ENCODE data around the gene GAGE12E.
"Not testable (repeated sequence)": the region's sequence is repeated elsewhere in the genome, so short reads cannot be mapped to it uniquely, and the experiment has no call there.

Gene GAGE12E

GRCh38 chrX:49550989-49551388 lies at the start of gene GAGE12E:
Gene GAGE12E (plus strand): TSS chrX:49551289. CDS start chrX:49552444, 1,155 bp downstream.
- not testable (repeated sequence) for DNase-seq

GRCh38 chrX:49531877-49532276 lies 19.2 kb upstream of the GAGE12E start, which contains the start of gene GAGE12C:
Gene GAGE12C (plus strand): TSS chrX:49532177. CDS start chrX:49533332, 1,155 bp downstream.
- DNase-seq = not testable (repeated sequence)

DNA sequence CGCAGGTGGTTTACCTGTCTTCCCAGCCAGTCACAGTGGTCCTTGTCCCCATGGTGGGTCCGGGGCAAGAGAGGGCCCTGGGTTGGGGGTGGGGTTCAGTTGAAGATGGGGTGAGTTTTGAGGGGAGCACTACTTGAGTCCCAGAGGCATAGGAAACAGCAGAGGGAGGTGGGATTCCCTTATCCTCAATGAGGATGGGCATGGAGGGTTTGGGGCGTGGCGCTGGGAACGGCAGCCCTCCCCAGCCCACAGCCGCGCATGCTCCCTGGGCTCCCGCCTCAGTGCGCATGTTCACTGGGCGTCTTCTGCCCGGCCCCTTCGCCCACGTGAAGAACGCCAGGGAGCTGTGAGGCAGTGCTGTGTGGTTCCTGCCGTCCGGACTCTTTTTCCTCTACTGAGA lies 9.7 kb upstream of the GAGE12E start, which contains the start of gene GAGE12D:
TSS of gene GAGE12D (plus strand) at position 301 of the 400 bp plus-strand sequence. CDS start 1,155 bp downstream, outside the sequence.
- DNase-seq = not testable (repeated sequence)

DNA sequence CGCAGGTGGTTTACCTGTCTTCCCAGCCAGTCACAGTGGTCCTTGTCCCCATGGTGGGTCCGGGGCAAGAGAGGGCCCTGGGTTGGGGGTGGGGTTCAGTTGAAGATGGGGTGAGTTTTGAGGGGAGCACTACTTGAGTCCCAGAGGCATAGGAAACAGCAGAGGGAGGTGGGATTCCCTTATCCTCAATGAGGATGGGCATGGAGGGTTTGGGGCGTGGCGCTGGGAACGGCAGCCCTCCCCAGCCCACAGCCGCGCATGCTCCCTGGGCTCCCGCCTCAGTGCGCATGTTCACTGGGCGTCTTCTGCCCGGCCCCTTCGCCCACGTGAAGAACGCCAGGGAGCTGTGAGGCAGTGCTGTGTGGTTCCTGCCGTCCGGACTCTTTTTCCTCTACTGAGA lies 9.5 kb downstream of the GAGE12E start, which contains the start of gene GAGE12F:
TSS of gene GAGE12F (plus strand) at position 301 of the 400 bp plus-strand sequence. CDS start 1,155 bp downstream, outside the sequence.
- DNase-seq = not testable (repeated sequence)

GRCh38 chrX:49568728-49569127 lies 17.6 kb downstream of the GAGE12E start:
- not testable (repeated sequence) for DNase-seq

DNA sequence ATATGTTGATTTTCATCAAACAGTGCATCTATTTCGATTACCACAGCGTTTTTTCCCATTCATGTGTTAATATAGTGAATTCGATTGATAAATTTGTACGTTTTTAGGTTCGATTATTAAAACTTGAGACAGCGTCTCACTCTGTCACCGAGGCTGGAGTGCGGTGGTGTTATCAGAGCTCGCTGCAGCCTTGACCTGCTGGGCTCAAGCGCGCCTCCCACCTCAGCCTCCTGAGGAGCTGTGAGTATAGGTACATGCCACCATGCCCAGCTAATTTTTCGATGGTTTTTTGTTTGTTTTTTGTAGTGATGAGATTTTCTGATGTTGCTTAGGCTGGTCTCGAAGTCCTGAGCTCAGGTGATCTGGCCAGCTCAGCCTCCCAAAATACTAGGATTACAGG lies 18.1 kb downstream of the GAGE12E start:
- DNase-seq = not testable (repeated sequence)

DNA sequence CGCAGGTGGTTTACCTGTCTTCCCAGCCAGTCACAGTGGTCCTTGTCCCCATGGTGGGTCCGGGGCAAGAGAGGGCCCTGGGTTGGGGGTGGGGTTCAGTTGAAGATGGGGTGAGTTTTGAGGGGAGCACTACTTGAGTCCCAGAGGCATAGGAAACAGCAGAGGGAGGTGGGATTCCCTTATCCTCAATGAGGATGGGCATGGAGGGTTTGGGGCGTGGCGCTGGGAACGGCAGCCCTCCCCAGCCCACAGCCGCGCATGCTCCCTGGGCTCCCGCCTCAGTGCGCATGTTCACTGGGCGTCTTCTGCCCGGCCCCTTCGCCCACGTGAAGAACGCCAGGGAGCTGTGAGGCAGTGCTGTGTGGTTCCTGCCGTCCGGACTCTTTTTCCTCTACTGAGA lies 19.0 kb downstream of the GAGE12E start, which contains the start of gene GAGE12G:
TSS of gene GAGE12G (plus strand) at position 301 of the 400 bp plus-strand sequence. CDS start 1,155 bp downstream, outside the sequence.
- DNase-seq = not testable (repeated sequence)

DNA sequence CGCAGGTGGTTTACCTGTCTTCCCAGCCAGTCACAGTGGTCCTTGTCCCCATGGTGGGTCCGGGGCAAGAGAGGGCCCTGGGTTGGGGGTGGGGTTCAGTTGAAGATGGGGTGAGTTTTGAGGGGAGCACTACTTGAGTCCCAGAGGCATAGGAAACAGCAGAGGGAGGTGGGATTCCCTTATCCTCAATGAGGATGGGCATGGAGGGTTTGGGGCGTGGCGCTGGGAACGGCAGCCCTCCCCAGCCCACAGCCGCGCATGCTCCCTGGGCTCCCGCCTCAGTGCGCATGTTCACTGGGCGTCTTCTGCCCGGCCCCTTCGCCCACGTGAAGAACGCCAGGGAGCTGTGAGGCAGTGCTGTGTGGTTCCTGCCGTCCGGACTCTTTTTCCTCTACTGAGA lies 28.6 kb downstream of the GAGE12E start, which contains the start of gene GAGE12H:
TSS of gene GAGE12H (plus strand) at position 301 of the 400 bp plus-strand sequence. CDS start 1,155 bp downstream, outside the sequence.
- DNase-seq = not testable (repeated sequence)

- not testable (repeated sequence) for DNase-seq
Measured at GRCh38 chrX:49589196-49589595, 38.1 kb downstream of the GAGE12E start, which contains the start of gene GAGE2A. Gene GAGE2A (plus strand): TSS chrX:49589496. CDS start chrX:49590651, 1,155 bp downstream.

GRCh38 chrX:49589769-49590478 lies 38.8 kb downstream of the GAGE12E start:
- not testable (repeated sequence) for DNase-seq

DNA sequence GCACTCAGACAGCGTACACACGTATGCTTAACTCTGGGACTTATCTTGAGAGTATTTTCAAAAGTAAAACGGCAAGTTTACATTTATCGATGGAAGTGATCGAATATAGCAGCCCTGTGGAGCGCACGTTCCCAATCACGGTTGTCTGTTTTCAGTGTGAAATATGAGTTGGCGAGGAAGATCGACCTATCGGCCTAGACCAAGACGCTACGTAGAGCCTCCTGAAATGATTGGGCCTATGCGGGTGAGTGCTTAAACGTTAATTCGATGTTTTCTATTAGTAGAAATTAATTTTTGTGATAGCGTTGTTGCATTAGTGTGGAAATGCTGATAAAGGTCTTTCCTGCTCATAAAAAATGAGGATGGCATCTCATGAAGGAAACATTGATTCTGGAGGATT lies 39.4 kb downstream of the GAGE12E start:
- not testable (repeated sequence) for DNase-seq

- not testable (repeated sequence) for DNase-seq
Measured at GRCh38 chrX:49598720-49599119, 47.6 kb downstream of the GAGE12E start, which contains the start of gene GAGE1. Gene GAGE1 (plus strand): TSS chrX:49599020. CDS start chrX:49600175, 1,155 bp downstream.

Data from CD4-positive, alpha-beta T cell treated with Interleukin-15 for 1 hour (primary cell).